NCI-H146 treated with DMSO at 0.1 percent for 48 hours (cell line): Measurements from ENCODE around the gene ADCY9.
"Not testable (repeated sequence)": the region's sequence is repeated elsewhere in the genome, so short reads cannot be mapped to it uniquely, and the experiment has no call there.

ENCODE experiments used
- DNase-seq: peaks from one replicate; lab custom pipeline; 2025; ENCODE audit not compliant: unreplicated experiment; lab: John Stamatoyannopoulos, UW

Gene ADCY9

DNA sequence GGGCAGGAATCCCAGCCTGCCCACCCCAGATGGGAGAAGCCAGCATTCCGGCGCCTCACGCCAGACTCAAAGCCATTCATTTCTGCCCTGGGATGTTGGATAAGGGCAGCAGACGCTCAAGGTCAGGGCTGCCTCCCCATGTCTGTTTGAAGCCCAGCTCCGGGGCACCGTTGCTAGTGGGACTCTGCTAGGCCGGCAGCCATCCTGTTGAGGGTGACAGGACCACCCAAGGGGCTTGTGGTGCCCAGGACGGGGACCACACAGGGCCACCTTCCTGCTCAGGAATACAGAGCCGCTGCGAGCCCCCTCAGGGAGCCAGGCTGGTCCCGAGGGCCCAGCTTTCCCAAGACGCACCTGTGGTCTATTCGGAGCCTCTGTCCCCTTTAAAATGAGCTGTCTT is 134.0 kb downstream of the ADCY9 start:
- DNase-seq: no peak

- no peak for DNase-seq
These were observed 135.8 kb downstream of the ADCY9 start for GRCh38 chr16:3980253-3981111.

- DNase-seq: no peak
These were observed 136.7 kb downstream of the ADCY9 start for GRCh38 chr16:3979518-3979917.

- no peak for DNase-seq
These were observed 137.2 kb downstream of the ADCY9 start for GRCh38 chr16:3979070-3979469.

GRCh38 chr16:3977376-3977775 is 138.9 kb downstream of the ADCY9 start:
- no peak for DNase-seq

- no peak for DNase-seq
These were observed 141.5 kb downstream of the ADCY9 start for GRCh38 chr16:3974751-3975150.

- no peak for DNase-seq
These were observed 144.5 kb downstream of the ADCY9 start for GRCh38 chr16:3971706-3972105.

DNA sequence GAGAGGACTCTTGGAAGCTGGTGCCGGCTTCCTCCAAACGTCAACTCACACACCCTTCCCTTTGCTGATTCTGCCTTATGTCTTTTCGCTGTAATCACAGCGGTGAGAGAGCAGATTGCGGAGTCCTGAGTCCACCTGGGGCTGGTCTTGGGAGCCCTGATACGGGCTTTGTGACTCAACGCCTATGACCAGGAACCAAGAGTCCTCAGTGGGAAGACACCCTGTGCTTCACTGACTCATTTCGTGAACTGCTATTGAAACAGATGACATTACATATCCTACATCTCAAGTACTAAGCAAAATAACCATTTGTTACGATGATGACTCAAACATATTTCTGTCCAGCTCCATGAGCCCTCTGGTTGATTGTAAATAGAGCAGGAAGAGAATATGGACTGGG is 145.0 kb downstream of the ADCY9 start:
- DNase-seq: no peak

- no peak for DNase-seq
These were observed 147.7 kb downstream of the ADCY9 start for GRCh38 chr16:3968551-3968950.

- no peak for DNase-seq
These were observed 149.6 kb downstream of the ADCY9 start for GRCh38 chr16:3966681-3967080.

DNA sequence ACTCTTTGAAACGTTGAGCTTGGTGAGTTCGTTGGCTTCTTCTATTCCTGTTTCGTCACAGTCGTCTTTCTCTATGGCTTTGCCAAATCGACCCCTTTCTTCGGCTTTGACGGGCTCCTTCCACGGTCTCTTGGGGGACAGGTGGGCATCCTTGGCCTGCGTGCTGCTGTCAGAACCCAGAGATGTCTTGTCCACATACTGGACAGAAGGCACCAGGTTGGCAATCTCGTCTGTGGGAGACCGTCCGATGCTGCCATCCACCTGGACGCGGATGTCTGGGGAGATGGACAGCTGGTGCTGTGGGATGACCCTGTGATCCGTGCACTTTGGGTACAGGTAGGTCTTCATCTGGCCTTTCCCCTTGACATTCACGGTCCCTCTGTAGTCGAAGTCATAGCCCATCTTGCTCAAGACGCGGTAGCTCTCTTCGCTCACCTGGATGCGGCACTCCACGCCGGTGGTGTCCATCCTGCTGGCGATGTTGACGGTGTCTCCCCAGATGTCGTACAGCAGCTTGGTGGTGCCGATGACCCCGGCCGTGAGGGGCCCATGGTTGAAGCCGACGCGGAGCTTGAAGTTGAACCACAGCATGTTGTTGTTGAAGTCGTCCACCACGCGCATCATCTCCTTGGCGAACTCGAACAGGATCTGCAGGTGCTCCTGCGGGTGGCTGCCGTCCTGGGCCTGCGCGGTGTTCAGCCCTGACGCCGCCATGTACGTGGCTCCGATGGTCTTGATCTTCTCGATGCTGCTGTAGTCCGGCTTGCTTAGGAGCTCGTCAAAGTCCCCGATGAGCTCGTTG is 150.3 kb downstream of the ADCY9 start:
- DNase-seq: no peak

DNA sequence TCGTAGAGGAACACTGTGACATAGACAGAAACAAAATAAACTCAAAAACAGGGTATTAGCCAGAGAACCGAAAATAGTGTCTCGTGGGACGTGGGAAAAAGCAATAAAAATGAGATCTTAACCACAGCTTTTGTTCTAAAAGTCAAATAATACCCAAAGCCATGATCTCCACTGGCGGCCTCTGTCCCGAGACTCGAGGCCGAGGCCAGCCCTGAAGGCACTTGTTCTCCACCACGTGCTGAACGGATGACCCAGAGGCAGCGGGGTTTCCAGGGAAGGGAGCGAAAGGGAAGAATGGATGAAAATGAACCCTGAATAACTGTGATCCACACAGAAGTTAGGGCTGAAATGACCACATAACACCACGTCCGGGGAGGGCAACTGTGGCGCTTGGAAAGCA is 150.9 kb downstream of the ADCY9 start:
- no peak for DNase-seq

DNA sequence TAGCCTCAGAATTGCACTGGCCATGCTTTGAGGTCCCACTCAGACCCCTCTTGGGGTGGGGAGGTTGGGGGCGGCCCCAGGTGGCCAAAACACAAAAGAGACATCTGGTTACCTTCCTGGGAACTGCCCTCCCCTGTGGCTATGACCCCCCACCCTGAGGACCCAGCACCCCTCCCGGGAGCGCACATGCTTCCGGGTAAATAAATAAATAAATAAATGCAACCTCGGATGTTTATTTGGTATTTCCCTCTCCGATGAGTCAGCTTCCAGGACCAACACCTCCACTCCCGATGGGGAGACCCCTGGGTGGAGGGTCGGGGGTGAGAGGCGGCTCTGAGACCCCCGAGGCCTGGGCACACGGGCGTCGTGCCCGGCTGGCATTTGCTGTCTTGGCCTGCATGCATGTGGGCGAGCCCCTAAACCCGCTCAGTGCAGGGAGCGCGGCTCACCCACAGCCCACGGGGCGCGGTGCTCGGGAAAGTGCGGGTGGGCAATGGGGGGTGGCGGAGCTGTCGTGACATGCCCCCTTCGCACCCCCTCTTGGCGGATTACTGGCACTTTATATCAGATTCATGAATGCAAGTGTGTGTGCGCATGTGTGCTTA is 151.5 kb downstream of the ADCY9 start:
- DNase-seq: no peak

- DNase-seq: no peak
These were observed 152.2 kb downstream of the ADCY9 start for GRCh38 chr16:3963886-3964685.

DNA sequence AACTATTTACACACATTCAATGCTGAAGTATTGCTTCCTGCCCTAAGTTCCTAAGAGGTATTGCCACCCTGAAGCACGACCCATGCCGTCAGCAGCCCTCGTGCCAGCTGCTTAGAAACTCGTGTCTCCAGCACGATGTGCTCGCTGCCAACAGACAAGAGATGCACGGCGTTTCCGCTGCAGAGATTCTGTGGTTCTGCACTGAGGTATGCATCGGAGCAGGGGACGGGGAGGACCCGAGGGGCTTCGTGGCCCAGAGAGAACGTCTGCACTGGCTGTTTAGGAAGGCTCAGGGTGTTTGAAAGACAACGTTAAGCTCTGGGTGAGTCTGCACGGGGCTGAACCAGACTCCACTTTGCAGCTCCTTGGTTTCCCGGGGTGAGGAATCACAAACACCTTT is 153.0 kb downstream of the ADCY9 start:
- DNase-seq: no peak

- no peak for DNase-seq
These were observed 154.8 kb downstream of the ADCY9 start for GRCh38 chr16:3961449-3961849.

- DNase-seq: not testable (repeated sequence)
These were observed 156.2 kb downstream of the ADCY9 start for GRCh38 chr16:3959926-3960590.

GRCh38 chr16:3959148-3959547 is 157.1 kb downstream of the ADCY9 start:
- no peak for DNase-seq

DNA sequence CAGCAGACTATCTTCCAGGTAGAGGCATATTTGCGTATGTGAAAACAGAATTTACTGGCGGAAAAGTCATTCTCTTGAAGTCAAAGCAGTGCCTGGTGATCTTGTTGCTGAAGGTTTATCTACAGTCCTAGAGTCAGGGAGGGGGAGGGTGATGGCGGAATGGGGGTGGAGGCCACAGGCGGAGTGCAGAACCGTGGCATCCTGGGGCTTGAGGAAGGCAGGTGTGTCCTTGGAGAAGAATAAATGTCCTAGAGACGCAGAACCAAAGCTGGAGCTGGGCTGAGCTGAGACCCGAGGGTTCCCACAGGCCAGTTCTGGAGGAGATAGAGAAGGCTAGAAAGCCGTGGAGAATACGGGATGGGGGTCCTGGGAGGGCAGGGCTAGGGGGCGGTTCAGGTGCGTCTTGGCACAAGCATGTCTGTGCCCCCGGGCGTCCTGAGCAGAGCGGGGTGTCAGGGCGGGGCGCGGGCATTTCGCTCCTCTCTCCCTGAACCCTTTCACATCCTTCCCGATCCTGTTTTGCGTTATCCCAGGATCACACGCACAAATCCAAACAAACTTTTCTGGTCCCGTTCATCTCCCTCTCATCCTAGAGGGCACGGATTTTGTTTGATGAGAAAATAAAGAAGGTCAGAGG is 158.8 kb downstream of the ADCY9 start:
- peak; percentile 16 for DNase-seq

GRCh38 chr16:3954411-3954921 is 161.8 kb downstream of the ADCY9 start:
- DNase-seq: no peak
